Measurements from ENCODE around the gene TAF7. TPM values are rescaled to one million over a fixed set of nuclear protein-coding genes. Genes with fewer than 3 reads are reported as not detected.

Gene TAF7
- total and polyA plus RNA-seq, 2 experiments from 2014 or later = 65.9 to 104 TPM

DNA sequence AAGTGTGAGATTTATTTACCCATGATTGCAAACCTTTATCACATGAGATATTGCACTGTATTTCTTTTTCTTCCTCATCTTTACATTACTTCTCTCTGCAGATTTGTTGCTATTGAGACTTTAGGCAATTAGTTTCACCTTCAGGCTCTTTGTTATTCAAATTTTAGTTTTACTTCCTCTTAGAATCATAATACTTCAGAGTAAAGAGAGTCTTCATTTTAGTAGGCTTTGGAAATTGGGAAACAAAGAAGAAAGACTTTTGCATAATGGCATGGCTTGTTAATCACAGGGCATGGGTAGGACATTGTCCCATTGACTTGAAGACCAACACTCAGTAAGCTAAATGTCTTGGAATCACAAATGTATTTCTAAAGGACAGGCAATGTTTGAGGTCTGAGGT, 42.1 kb upstream of the TAF7 start:
- H3K27ac ChIP-seq = no peak overlapping the region
- H3K79me2 ChIP-seq (ENCODE audit: insufficient read depth) = peaks cover 6% of the 10 kb centered on the region; the same call in 1 of the 2 replicates
- H3K4me1 ChIP-seq (ENCODE audit: insufficient read depth) = no peaks in the 10 kb centered on the region
- no peak for DNase-seq
- H3K9ac ChIP-seq = no peak overlapping the region
- H3K4me2 ChIP-seq (ENCODE audit: unreplicated experiment) = no peak overlapping the region
- no peaks in the 10 kb centered on the region for H3F3A ChIP-seq (ENCODE audit: insufficient read depth)
- in situ Hi-C loops (cut with MboI) = no loop called here
- H4K20me1 ChIP-seq (ENCODE audit: insufficient read depth) = no peaks in the 10 kb centered on the region
- H3K9me2 ChIP-seq (ENCODE audit: insufficient read depth) = no peaks in the 10 kb centered on the region
- H3K27me3 ChIP-seq (replicated peaks; ENCODE audit: insufficient read depth) = no peaks in the 10 kb centered on the region
- TF ChIP-seq EZH2 (IDR thresholded peaks at IDR 0.05; ENCODE audit: insufficient read depth, poor library complexity, severe bottlenecking) (no peak), EZH2phosphoT487 (IDR thresholded peaks at IDR 0.05; ENCODE audit: insufficient read depth, low read depth) (no peak)
- H3K36me3 ChIP-seq (ENCODE audit: low read depth) = no peaks in the 10 kb centered on the region; the same call in 1 of the 2 replicates
- no peak overlapping the region for H3K4me3 ChIP-seq
- peaks cover 7% of the 10 kb centered on the region for H3K9me3 ChIP-seq (ENCODE audit: low read depth)
- no peak overlapping the region for H2AFZ ChIP-seq

- Histone ChIP-seq H3K36me3 (ENCODE audit: low read depth) (no peaks in the 10 kb centered on the region; the same call in 1 of the 2 replicates), H2AFZ (no peak overlapping the region), H3K9me3 (ENCODE audit: low read depth) (peaks cover 7% of the 10 kb centered on the region), H3K9ac (no peak overlapping the region), H3K9me2 (ENCODE audit: insufficient read depth) (no peaks in the 10 kb centered on the region), H4K20me1 (ENCODE audit: insufficient read depth) (no peaks in the 10 kb centered on the region), H3K4me2 (ENCODE audit: unreplicated experiment) (no peak overlapping the region), H3K27me3 (replicated peaks; ENCODE audit: insufficient read depth) (no peaks in the 10 kb centered on the region), H3K4me1 (ENCODE audit: insufficient read depth) (no peaks in the 10 kb centered on the region), H3K27ac (no peak overlapping the region), H3K4me3 (0 out of 2 replicates have a peak overlapping the region, but pooled peaks have one; percentile 40), H3K79me2 (ENCODE audit: insufficient read depth) (peaks cover 6% of the 10 kb centered on the region; the same call in 1 of the 2 replicates), H3F3A (ENCODE audit: insufficient read depth) (no peaks in the 10 kb centered on the region)
- WGBS, 2 experiments (ENCODE audit: low coverage in 1 of 2, low lambda C conversion rate in 2 of 2, missing lambda C conversion rate in 2 of 2) = 47% methylated on average over 15 of the region's 15 CpGs
- DNase-seq = no peak
- no peak for TF ChIP-seq EZH2 (IDR thresholded peaks at IDR 0.05; ENCODE audit: insufficient read depth, poor library complexity, severe bottlenecking)
- no peak for TF ChIP-seq EZH2phosphoT487 (IDR thresholded peaks at IDR 0.05; ENCODE audit: insufficient read depth, low read depth)
- in situ Hi-C loops (cut with MboI) = no loop called here
Observed at GRCh38 chr5:141360685-141361084, 40.1 kb upstream of the TAF7 start.

GRCh38 chr5:141359790-141360426, 39.3 kb upstream of the TAF7 start, which contains the start of gene PCDHGB2:
PCDHGB2 (plus strand) TSS chr5:141359994; CDS start chr5:141360136, 142 bp downstream.
- H3K9me2 ChIP-seq (ENCODE audit: insufficient read depth) = no peaks in the 10 kb centered on the region
- no peak within 1 kb of the TSS for H3K4me2 ChIP-seq (ENCODE audit: unreplicated experiment)
- DNase-seq = peak; percentile 44
- H4K20me1 ChIP-seq (ENCODE audit: insufficient read depth) = no peaks in the 10 kb centered on the region
- no peaks in the 10 kb centered on the region for H3K27me3 ChIP-seq (replicated peaks; ENCODE audit: insufficient read depth)
- peaks cover 6% of the 10 kb centered on the region; the same call in 1 of the 2 replicates for H3K79me2 ChIP-seq (ENCODE audit: insufficient read depth)
- no peak within 1 kb of the TSS for H3K9ac ChIP-seq
- H3K27ac ChIP-seq = no peak within 1 kb of the TSS
- H3K4me1 ChIP-seq (ENCODE audit: insufficient read depth) = no peaks in the 10 kb centered on the region
- no peaks in the 10 kb centered on the region for H3F3A ChIP-seq (ENCODE audit: insufficient read depth)
- TF ChIP-seq EZH2phosphoT487 (IDR thresholded peaks at IDR 0.05; ENCODE audit: insufficient read depth, low read depth) (no peak), EZH2 (IDR thresholded peaks at IDR 0.05; ENCODE audit: insufficient read depth, poor library complexity, severe bottlenecking) (no peak)
- in situ Hi-C loops (cut with MboI) = no loop called here
- 27 to 34% methylated on average over 24 of the region's 24 CpGs for WGBS, 2 experiments (ENCODE audit: low coverage in 1 of 2, low lambda C conversion rate in 2 of 2, missing lambda C conversion rate in 2 of 2)
- H3K36me3 ChIP-seq (ENCODE audit: low read depth) = no peaks in the 10 kb centered on the region; the same call in 1 of the 2 replicates
- peak within 1 kb of the TSS; percentile 40; the same call in 1 of the 2 replicates for H3K4me3 ChIP-seq
- H2AFZ ChIP-seq = 0 out of 2 replicates have a peak within 1 kb of the TSS, but pooled peaks have one; percentile 37
- H3K9me3 ChIP-seq (ENCODE audit: low read depth) = peaks cover 7% of the 10 kb centered on the region

- H3K9me2 ChIP-seq (ENCODE audit: insufficient read depth) = no peaks in the 10 kb centered on the region
- H4K20me1 ChIP-seq (ENCODE audit: insufficient read depth) = no peaks in the 10 kb centered on the region
- H2AFZ ChIP-seq = no peak overlapping the region
- no peaks in the 10 kb centered on the region for H3K27me3 ChIP-seq (replicated peaks; ENCODE audit: insufficient read depth)
- no peaks in the 10 kb centered on the region for H3F3A ChIP-seq (ENCODE audit: insufficient read depth)
- no peaks in the 10 kb centered on the region for H3K4me1 ChIP-seq (ENCODE audit: insufficient read depth)
- no peak overlapping the region for H3K9ac ChIP-seq
- H3K4me3 ChIP-seq = no peak overlapping the region
- no peaks in the 10 kb centered on the region for H3K36me3 ChIP-seq (ENCODE audit: low read depth)
- in situ Hi-C loops (cut with MboI) = no loop called here
- no peak overlapping the region for H3K4me2 ChIP-seq (ENCODE audit: unreplicated experiment)
- no peak overlapping the region for H3K27ac ChIP-seq
- WGBS, 2 experiments (ENCODE audit: low coverage in 1 of 2, low lambda C conversion rate in 2 of 2, missing lambda C conversion rate in 2 of 2) = 43 to 48% methylated on average over 13 to 19 of the region's 19 CpGs
- TF ChIP-seq EZH2 (IDR thresholded peaks at IDR 0.05; ENCODE audit: insufficient read depth, poor library complexity, severe bottlenecking) (no peak), EZH2phosphoT487 (IDR thresholded peaks at IDR 0.05; ENCODE audit: insufficient read depth, low read depth) (no peak)
- H3K9me3 ChIP-seq (ENCODE audit: low read depth) = peaks cover 3% of the 10 kb centered on the region
- peaks cover 6% of the 10 kb centered on the region; the same call in 1 of the 2 replicates for H3K79me2 ChIP-seq (ENCODE audit: insufficient read depth)
- DNase-seq = no peak
Observed at GRCh38 chr5:141356950-141357349, 36.4 kb upstream of the TAF7 start.
